NOMO-1 treated with dmso at 0.1 percent for 144 hours (cell line): ENCODE measurements around the gene MGMT.

ENCODE experiments used
- DNase-seq: peaks from one replicate; lab custom pipeline; 2025; ENCODE audit not compliant: unreplicated experiment; lab: John Stamatoyannopoulos, UW

MGMT gene

DNA sequence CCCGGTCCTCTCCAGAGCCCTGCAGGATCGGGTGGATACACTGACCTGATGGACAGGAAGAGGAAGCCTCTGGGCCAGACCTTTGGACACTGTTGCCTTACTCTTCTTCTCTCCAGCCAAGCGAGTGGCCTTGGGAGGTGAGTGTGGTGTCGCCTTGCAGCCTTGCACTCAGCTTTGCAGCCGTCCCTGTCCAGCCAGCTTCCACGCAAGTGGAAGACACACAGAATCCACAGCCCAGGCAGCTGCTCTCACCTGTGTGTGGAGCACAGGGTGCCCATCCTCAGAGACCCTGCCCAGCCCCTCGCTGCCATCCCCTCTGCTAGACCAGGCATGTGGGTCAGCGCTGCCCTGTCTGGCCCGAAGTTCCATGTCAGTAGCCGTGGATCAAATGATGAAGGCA is 258.0 kb downstream of the MGMT start:
- no peak for DNase-seq

GRCh38 chr10:129725482-129725881 is 258.4 kb downstream of the MGMT start:
- no peak for DNase-seq

DNA sequence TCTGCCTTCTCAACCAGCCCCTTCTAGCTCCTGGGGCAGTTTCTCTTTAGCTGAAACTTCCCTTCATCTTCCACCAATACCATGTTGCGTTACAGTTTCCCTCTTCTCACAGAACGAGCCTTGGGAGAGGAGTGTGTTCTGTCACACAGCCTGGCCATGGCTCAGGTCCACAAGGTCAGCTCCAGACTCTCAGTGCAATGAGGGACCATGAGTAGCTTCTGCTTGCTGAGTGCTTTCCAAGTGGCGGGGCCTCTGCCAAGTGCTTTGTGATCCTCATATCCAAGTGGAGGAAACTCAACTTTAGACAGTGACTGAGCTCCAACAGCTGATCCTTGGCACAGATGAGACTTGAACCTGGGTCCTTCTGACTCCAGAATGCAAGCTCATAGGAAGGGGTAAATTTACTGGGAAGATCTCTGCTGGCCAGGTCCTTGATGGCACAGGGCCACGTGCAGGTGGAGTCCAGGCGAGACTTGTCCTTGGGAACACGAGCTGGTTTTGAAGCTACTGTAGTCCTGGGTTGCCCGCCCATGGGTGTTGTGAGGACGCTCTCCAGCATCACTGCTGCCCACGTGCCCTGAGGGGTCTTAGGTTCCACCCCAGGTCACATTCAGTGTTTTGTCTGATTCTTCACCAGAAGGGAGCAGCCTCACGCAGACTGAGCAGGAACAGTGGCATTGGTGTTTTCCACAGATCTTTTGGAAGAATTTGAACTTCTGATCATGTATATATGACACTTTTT is 259.0 kb downstream of the MGMT start:
- no peak for DNase-seq

DNA sequence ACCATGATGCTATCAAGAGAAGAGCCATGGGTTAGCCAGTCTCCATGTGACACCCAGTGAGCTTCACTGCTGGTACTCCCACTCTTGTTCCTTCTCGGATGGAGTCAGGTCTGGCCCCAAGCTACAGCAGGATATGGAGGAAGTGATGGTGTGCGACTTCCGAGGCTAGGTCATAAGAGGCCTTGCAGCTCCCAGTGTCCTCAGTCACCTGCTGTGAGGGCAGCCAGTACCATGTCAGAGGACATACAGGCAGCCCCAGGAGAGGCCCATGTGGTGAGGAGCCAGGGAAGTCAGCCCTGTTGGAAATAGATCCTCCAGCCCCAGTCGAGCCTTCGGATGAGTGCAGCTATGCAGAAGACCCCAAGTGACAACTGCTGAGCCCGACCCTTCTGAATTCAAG is 260.0 kb downstream of the MGMT start:
- DNase-seq: no peak

- no peak for DNase-seq
Measured at GRCh38 chr10:129727495-129727894, 260.5 kb downstream of the MGMT start.

DNA sequence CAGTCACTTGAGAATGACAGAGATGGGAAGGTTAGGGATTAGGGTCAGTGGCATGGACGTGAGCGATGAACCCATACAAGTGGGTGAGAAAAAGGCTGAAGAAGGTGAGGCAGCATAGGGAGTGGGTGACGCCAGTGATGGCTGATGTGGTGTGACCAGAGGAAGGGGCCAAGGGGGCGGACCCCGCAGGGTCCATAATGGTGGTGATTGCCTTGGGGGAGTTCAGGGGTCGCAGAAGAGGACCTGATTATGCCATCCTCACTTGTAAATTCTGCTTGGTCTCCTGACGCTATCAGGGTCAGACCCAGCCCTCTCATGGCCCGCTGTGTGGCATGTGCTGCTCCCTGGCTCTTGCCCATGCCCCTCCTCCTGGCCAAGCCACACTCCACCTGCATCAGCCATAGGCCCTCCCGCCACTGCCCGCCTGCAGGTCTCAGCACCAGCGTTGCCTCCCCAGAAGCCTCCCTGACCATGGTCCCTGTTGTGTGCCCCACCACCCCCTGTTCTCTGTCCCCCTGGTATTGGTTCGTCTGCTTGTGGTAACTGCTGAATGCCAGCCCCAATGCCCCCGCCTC is 261.3 kb downstream of the MGMT start:
- DNase-seq: no peak

DNA sequence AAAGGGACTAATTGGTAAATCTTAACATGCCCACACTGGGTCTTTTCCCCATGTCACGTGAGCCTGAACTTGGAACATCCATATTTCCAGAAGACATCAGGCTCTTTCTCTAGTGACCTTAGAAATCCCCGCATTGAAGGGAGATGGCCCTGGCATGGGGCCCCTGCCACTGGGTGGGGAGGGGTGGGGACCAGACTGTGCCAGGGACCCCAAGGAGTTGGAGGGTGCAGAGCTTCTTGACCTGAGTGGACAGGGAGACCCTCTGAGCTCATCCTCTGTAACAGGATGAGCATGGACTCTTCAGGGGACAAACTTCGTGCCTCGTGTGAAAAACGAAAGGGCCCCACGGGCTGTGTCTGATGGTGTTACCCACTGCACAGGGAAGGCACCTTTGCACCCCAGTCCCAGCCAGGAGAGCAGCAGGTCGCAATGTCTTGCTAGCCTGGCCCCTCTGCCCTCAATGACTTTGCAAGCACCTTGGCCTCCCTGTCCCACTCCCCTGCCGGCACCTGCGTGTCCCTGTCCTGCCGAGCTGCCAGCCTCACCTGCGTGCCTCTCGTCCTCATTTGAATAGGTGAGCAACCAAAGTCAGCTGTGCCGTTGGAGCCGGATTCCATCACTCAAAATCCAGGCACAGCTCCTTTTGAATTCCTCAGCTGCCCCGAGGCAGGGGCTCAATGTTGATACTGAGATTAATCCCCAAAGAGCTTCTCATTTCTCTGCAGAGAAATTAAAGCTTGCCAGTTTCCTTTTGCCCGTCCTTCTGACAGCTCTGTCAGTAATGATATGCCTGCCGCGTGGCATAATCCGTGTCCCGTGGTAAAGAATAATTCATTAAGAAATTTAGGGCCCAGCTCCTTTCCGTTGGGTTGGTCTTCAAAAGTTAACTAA is 262.1 kb downstream of the MGMT start:
- no peak for DNase-seq

GRCh38 chr10:129730272-129730992 is 263.4 kb downstream of the MGMT start:
- no peak for DNase-seq

GRCh38 chr10:129730993-129731325 is 263.9 kb downstream of the MGMT start:
- no peak for DNase-seq

GRCh38 chr10:129740532-129741279 is 273.7 kb downstream of the MGMT start:
- no peak for DNase-seq

DNA sequence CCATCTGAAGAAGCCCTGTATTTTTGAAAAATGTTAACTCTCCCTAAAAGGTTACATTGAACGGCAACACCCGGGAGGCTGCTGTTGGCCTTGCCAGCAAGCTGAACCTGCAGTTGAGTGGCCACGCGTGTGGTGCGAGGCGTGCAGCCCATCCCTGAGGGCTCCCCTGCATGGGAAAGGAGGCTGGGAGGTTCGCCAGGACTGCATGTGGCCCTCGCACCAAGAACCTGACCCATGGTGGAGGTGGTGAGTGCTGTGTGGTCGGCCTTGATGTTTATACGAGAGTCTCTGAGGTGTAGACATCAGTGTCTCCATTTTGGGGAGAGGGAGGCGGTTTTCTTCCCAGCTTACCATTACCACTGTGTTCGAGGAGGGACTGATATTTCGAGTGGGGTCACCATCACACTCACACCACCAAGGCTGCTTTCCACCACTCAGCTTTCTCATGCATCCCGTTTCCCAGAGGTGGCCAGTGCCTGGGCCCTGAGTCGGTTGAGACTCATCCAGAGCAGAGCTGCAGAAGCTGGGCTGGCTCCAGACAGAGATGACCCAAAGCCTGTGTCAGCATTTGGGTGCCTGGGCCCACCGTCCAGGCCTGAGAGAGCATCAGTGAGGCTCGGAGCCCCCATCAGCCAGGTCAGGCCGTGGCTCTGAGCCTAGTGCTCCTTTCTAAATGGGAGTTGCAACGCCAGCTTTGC is 274.4 kb downstream of the MGMT start:
- no peak for DNase-seq

- DNase-seq: no peak
Measured at GRCh38 chr10:129741978-129742741, 275.1 kb downstream of the MGMT start.

- no peak for DNase-seq
Measured at GRCh38 chr10:129742742-129743550, 275.9 kb downstream of the MGMT start.

DNA sequence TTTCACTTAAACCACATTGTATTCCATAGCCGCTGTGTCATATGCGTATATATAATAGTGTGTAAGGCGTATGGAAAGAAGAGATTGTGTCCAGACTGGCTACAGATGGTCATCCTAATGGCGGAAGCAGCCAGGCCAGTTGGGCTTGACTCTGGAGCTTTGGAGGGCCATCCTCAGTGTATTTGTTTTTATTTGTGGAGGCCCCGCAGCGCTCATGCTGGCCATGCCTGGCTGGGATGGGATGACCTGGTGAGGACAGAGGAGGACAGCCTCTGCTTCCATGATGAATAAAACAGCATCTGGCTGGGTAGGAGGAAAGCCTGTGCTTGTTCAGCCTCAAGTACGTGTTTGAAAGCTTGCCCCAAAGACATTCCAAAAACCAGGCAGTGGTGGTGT is 276.7 kb downstream of the MGMT start:
- no peak for DNase-seq

GRCh38 chr10:129744134-129745111 is 277.4 kb downstream of the MGMT start:
- no peak for DNase-seq

GRCh38 chr10:129745186-129745750 is 278.2 kb downstream of the MGMT start:
- no peak for DNase-seq
